Activated CD4-positive, alpha-beta memory T cell treated with anti-CD3 and anti-CD28 coated beads, Interleukin-2, amount 10 ng/mL, durations not matched to agents 7 days and 5 days (primary cell): Measurements from ENCODE around the gene ARHGAP6. TPM values are rescaled to one million over a fixed set of nuclear protein-coding genes. Genes with fewer than 3 reads are reported as not detected.

Experiments used
- CTCF ChIA-PET: fragments of 350-600 bp; sonication (Branson Sonifier 250); formaldehyde crosslinking; loops from one replicate; lab custom pipeline; 2021; ENCODE audit warnings: antibody characterized with exemption, inconsistent platforms; lab: Charles Lee
- POLR2A ChIA-PET: fragments of 350-600 bp; sonication (Branson Sonifier 250); formaldehyde crosslinking; loops from one replicate; lab custom pipeline; 2021; ENCODE audit warnings: antibody characterized with exemption; lab: Charles Lee
- DNase-seq: peaks from one replicate; pipeline ENCODE4 v3.0.0-alpha.2; 2020
- H3K27ac Mint-ChIP-seq: one replicate; pipeline ENCODE4 v1.8.0; 2021; ENCODE audit warnings: mild to moderate bottlenecking, mixed read lengths
- H3K27me3 Mint-ChIP-seq: one replicate; pipeline ENCODE4 v1.8.0; 2021; ENCODE audit warnings: mixed read lengths
- H3K36me3 Mint-ChIP-seq: one replicate; pipeline ENCODE4 v1.8.0; 2021; ENCODE audit warnings: low read depth, mixed read lengths
- H3K4me1 Mint-ChIP-seq: one replicate; pipeline ENCODE4 v1.8.0; 2021; ENCODE audit warnings: mixed read lengths
- H3K4me3 Mint-ChIP-seq: one replicate; pipeline ENCODE4 v1.8.0; 2021; ENCODE audit warnings: mild to moderate bottlenecking, mixed read lengths
- H3K9me3 Mint-ChIP-seq: one replicate; pipeline ENCODE4 v1.8.0; 2021; ENCODE audit warnings: mixed read lengths
- total RNA-seq, 2 experiments: library from RNA; stranded (reverse); gene quantifications; one replicate each; pipeline ENCODE4 v1.2.3, GENCODE V29; 2021

Gene ARHGAP6
- total RNA-seq, 2 experiments from 2014 or later, result not detected

- no peak for DNase-seq
- POLR2A ChIA-PET, result no interaction called here
- Mint-ChIP-seq H3K4me1 (no peaks in the 10 kb centered on the region), H3K4me3 (no peak overlapping the region), H3K27me3 (no peaks in the 10 kb centered on the region), H3K27ac (no peak overlapping the region), H3K36me3 (no peaks in the 10 kb centered on the region), H3K9me3 (no peaks in the 10 kb centered on the region)
- CTCF ChIA-PET, result no interaction called here
Observed at GRCh38 chrX:11386812-11387211, 278.9 kb downstream of the ARHGAP6 start.

- no peak overlapping the region for H3K27ac Mint-ChIP-seq
- H3K9me3 Mint-ChIP-seq, result no peaks in the 10 kb centered on the region
- no peaks in the 10 kb centered on the region for H3K4me1 Mint-ChIP-seq
- no peaks in the 10 kb centered on the region for H3K27me3 Mint-ChIP-seq
- no peak overlapping the region for H3K4me3 Mint-ChIP-seq
- POLR2A ChIA-PET, result no interaction called here
- no peaks in the 10 kb centered on the region for H3K36me3 Mint-ChIP-seq
- CTCF ChIA-PET, result no interaction called here
- no peak for DNase-seq
Observed at GRCh38 chrX:11386001-11386523, 279.7 kb downstream of the ARHGAP6 start.

GRCh38 chrX:11382930-11383329 lies 282.8 kb downstream of the ARHGAP6 start:
- Mint-ChIP-seq H3K27me3 (no peaks in the 10 kb centered on the region), H3K4me1 (no peaks in the 10 kb centered on the region), H3K36me3 (no peaks in the 10 kb centered on the region), H3K9me3 (peaks cover 2% of the 10 kb centered on the region), H3K4me3 (no peak overlapping the region), H3K27ac (no peak overlapping the region)
- no peak for DNase-seq
- CTCF ChIA-PET, result no interaction called here
- POLR2A ChIA-PET, result no interaction called here

GRCh38 chrX:11381464-11381863 lies 284.3 kb downstream of the ARHGAP6 start:
- H3K4me1 Mint-ChIP-seq, result no peaks in the 10 kb centered on the region
- peaks cover 2% of the 10 kb centered on the region for H3K9me3 Mint-ChIP-seq
- no peak overlapping the region for H3K4me3 Mint-ChIP-seq
- no peak overlapping the region for H3K27ac Mint-ChIP-seq
- POLR2A ChIA-PET, result no interaction called here
- DNase-seq, result no peak
- no peaks in the 10 kb centered on the region for H3K27me3 Mint-ChIP-seq
- no peaks in the 10 kb centered on the region for H3K36me3 Mint-ChIP-seq
- CTCF ChIA-PET, result interaction anchor here (0.8 to 1.3 kb wide), 4 partner anchors 9 to 150 kb away, joined by 3 to 4 read pairs (median 4); no protein-coding TSS in a partner anchor

- Mint-ChIP-seq H3K4me1 (no peaks in the 10 kb centered on the region), H3K27ac (no peak overlapping the region), H3K36me3 (no peaks in the 10 kb centered on the region), H3K4me3 (no peak overlapping the region), H3K27me3 (no peaks in the 10 kb centered on the region), H3K9me3 (peaks cover 2% of the 10 kb centered on the region)
- POLR2A ChIA-PET, result no interaction called here
- CTCF ChIA-PET, result interaction anchor here (1.0 kb wide), 1 partner anchor 12 kb away, joined by 3 read pairs; no protein-coding TSS in a partner anchor
- no peak for DNase-seq
Observed at GRCh38 chrX:11380187-11380844, 285.4 kb downstream of the ARHGAP6 start.

GRCh38 chrX:11376163-11376562 lies 289.6 kb downstream of the ARHGAP6 start:
- Mint-ChIP-seq H3K27me3 (no peaks in the 10 kb centered on the region), H3K4me3 (no peak overlapping the region), H3K36me3 (no peaks in the 10 kb centered on the region), H3K4me1 (no peaks in the 10 kb centered on the region), H3K27ac (no peak overlapping the region), H3K9me3 (peaks cover 2% of the 10 kb centered on the region)
- ChIA-PET POLR2A (no interaction called here), CTCF (no interaction called here)
- DNase-seq, result no peak

- peaks cover 2% of the 10 kb centered on the region for H3K9me3 Mint-ChIP-seq
- no peak for DNase-seq
Observed at GRCh38 chrX:11375614-11376119, 290.1 kb downstream of the ARHGAP6 start.

GRCh38 chrX:11374570-11374969 lies 291.1 kb downstream of the ARHGAP6 start:
- peaks cover 2% of the 10 kb centered on the region for H3K9me3 Mint-ChIP-seq
- no peaks in the 10 kb centered on the region for H3K27me3 Mint-ChIP-seq
- no peak for DNase-seq
- H3K4me1 Mint-ChIP-seq, result no peaks in the 10 kb centered on the region
- ChIA-PET POLR2A (no interaction called here), CTCF (no interaction called here)
- H3K27ac Mint-ChIP-seq, result no peak overlapping the region
- no peak overlapping the region for H3K4me3 Mint-ChIP-seq
- H3K36me3 Mint-ChIP-seq, result no peaks in the 10 kb centered on the region

More at GRCh38 chrX:11375614-11376119, 290.1 kb downstream of the ARHGAP6 start:
- no peaks in the 10 kb centered on the region for H3K36me3 Mint-ChIP-seq
- ChIA-PET POLR2A (no interaction called here), CTCF (interaction anchor here (0.8 kb wide), 1 partner anchor 9 kb away, joined by 3 read pairs; no protein-coding TSS in a partner anchor)
- H3K27ac Mint-ChIP-seq, result no peak overlapping the region
- no peaks in the 10 kb centered on the region for H3K4me1 Mint-ChIP-seq
- H3K27me3 Mint-ChIP-seq, result no peaks in the 10 kb centered on the region
- H3K4me3 Mint-ChIP-seq, result no peak overlapping the region

GRCh38 chrX:11371106-11371505 lies 294.6 kb downstream of the ARHGAP6 start:
- Mint-ChIP-seq H3K27me3 (no peaks in the 10 kb centered on the region), H3K4me3 (no peak overlapping the region), H3K4me1 (no peaks in the 10 kb centered on the region), H3K36me3 (no peaks in the 10 kb centered on the region), H3K9me3 (no peaks in the 10 kb centered on the region), H3K27ac (no peak overlapping the region)
- ChIA-PET CTCF (no interaction called here), POLR2A (no interaction called here)
- DNase-seq, result no peak

- POLR2A ChIA-PET, result no interaction called here
- Mint-ChIP-seq H3K27me3 (no peaks in the 10 kb centered on the region), H3K4me1 (no peaks in the 10 kb centered on the region), H3K27ac (no peak overlapping the region), H3K9me3 (no peaks in the 10 kb centered on the region), H3K36me3 (no peaks in the 10 kb centered on the region), H3K4me3 (no peak overlapping the region)
- no peak for DNase-seq
- CTCF ChIA-PET, result interaction anchor here (1.3 kb wide), 1 partner anchor 13 kb away, joined by 3 read pairs; no protein-coding TSS in a partner anchor
Observed at GRCh38 chrX:11367609-11368430, 297.9 kb downstream of the ARHGAP6 start.

GRCh38 chrX:11366998-11367595 lies 298.6 kb downstream of the ARHGAP6 start:
- no peak for DNase-seq
- ChIA-PET POLR2A (no interaction called here), CTCF (no interaction called here)
- H3K4me3 Mint-ChIP-seq, result no peak overlapping the region
- H3K4me1 Mint-ChIP-seq, result no peaks in the 10 kb centered on the region
- H3K9me3 Mint-ChIP-seq, result no peaks in the 10 kb centered on the region
- no peaks in the 10 kb centered on the region for H3K27me3 Mint-ChIP-seq
- no peak overlapping the region for H3K27ac Mint-ChIP-seq
- H3K36me3 Mint-ChIP-seq, result no peaks in the 10 kb centered on the region

GRCh38 chrX:11365426-11365825 lies 300.3 kb downstream of the ARHGAP6 start:
- ChIA-PET CTCF (no interaction called here), POLR2A (no interaction called here)
- H3K27me3 Mint-ChIP-seq, result no peaks in the 10 kb centered on the region
- no peaks in the 10 kb centered on the region for H3K4me1 Mint-ChIP-seq
- no peaks in the 10 kb centered on the region for H3K9me3 Mint-ChIP-seq
- H3K36me3 Mint-ChIP-seq, result no peaks in the 10 kb centered on the region
- H3K27ac Mint-ChIP-seq, result no peak overlapping the region
- no peak for DNase-seq
- H3K4me3 Mint-ChIP-seq, result no peak overlapping the region

GRCh38 chrX:11364835-11365234 lies 300.9 kb downstream of the ARHGAP6 start:
- no peak for DNase-seq
- H3K4me1 Mint-ChIP-seq, result no peaks in the 10 kb centered on the region
- ChIA-PET POLR2A (no interaction called here), CTCF (no interaction called here)
- H3K9me3 Mint-ChIP-seq, result no peaks in the 10 kb centered on the region
- no peaks in the 10 kb centered on the region for H3K36me3 Mint-ChIP-seq
- H3K27me3 Mint-ChIP-seq, result no peaks in the 10 kb centered on the region
- H3K4me3 Mint-ChIP-seq, result no peak overlapping the region
- no peak overlapping the region for H3K27ac Mint-ChIP-seq
